ENCODE data around the gene PPP2R5E. TPM values are rescaled to one million over a fixed set of nuclear protein-coding genes. Genes with fewer than 3 reads are reported as not detected.

Gene PPP2R5E
- total RNA-seq, 1 experiment from 2014 or later, result 45.0 TPM

DNA sequence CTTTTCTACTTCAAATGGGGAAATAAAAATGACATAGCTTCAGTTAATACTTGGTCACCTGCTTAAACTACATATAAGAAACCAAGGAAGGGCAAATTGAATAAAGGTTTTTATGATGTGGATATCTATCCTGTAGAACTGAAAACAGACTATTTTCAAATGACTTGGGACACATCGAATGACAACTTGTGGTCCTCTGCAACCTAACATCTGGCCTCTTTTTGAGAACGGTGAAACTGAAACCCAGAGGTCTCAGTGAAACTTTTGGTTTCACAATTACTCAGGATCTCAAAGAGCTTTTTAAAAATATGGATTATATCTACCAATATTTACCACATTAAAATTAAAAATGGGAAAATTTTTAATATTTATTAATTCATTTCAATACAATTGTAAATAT lies 65.2 kb downstream of the PPP2R5E start:
- Histone ChIP-seq H4K20me1 (ENCODE audit: insufficient read depth) (no peaks in the 10 kb centered on the region; the same call in none of the 2 replicates), H3K36me3 (ENCODE audit: control insufficient read depth in 1 of 2, insufficient read depth in 2 of 2, low read length in 2 of 2) (no peaks in the 10 kb centered on the region), H3K9me3 (ENCODE audit: control insufficient read depth in 1 of 2, insufficient read depth in 1 of 2, low read depth in 1 of 2, low read length in 2 of 2) (no peaks in the 10 kb centered on the region), H3K9me2 (ENCODE audit: insufficient read depth) (no peaks in the 10 kb centered on the region), H3K27ac (ENCODE audit: low read depth, low read length) (no peak overlapping the region), H3K79me2 (ENCODE audit: insufficient read depth, low read length) (peaks cover 81% of the 10 kb centered on the region), H3K27me3 (ENCODE audit: insufficient read depth, low read length) (no peaks in the 10 kb centered on the region), H3K4me1 (ENCODE audit: control insufficient read depth in 1 of 2, insufficient read depth in 2 of 2, low read length in 2 of 2) (peaks cover 21 to 36% of the 10 kb centered on the region in 2 experiments), H2AFZ (ENCODE audit: low read depth, low read length, poor library complexity, severe bottlenecking) (no peak overlapping the region), H3K4me3 (replicated peaks in 1 of 2; ENCODE audit: low read depth in 1 of 2, low read length in 2 of 2) (no peak overlapping the region), H3K4me2 (ENCODE audit: low read length) (no peak overlapping the region), H3K9ac (ENCODE audit: low read length) (no peak overlapping the region)
- ChIA-PET POLR2A (interaction anchor here (1.2 kb wide), 1 partner anchor 65 kb away, joined by 3 read pairs; the partner anchor contains the start of gene PPP2R5E), RAD21 (ENCODE audit: low non-redundant PET in 1 of 2, low total read pairs in 2 of 2, uncharacterized antibody in 2 of 2, unreplicated experiment in 2 of 2) (no interaction called here), CTCF (no interaction called here)
- TF ChIP-seq RAD21 (IDR thresholded peaks at IDR 0.05; ENCODE audit: low read depth), result no peak
- TF ChIP-seq, protein P1, sequence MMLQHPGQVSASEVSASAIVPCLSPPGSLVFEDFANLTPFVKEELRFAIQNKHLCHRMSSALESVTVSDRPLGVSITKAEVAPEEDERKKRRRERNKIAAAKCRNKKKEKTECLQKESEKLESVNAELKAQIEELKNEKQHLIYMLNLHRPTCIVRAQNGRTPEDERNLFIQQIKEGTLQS (IDR thresholded peaks at IDR 0.05), result no peak
- TF ChIP-seq CEBPB (IDR thresholded peaks at IDR 0.05; ENCODE audit: low read depth), result no peak
- no peak for TF ChIP-seq FOSL1 (IDR thresholded peaks at IDR 0.05; ENCODE audit: low read depth)
- no peak for TF ChIP-seq YY1 (IDR thresholded peaks at IDR 0.05; ENCODE audit: extremely low read depth, insufficient replicate concordance, low read depth, low read length)
- TF ChIP-seq SP1 (IDR thresholded peaks at IDR 0.05; ENCODE audit: low read depth), result no peak
- TF ChIP-seq EGR1 (IDR thresholded peaks at IDR 0.05; ENCODE audit: low read depth), result no peak
- TF ChIP-seq JUND (IDR thresholded peaks at IDR 0.05), result no peak
- TF ChIP-seq ZBTB33 (IDR thresholded peaks at IDR 0.05; ENCODE audit: extremely low read depth, insufficient replicate concordance, low read length), result no peak
- ATAC-seq (no peak), DNase-seq (ENCODE audit: low read depth, low spot score) (no peak)
- no TSS peak for BruUV-seq (replicated peaks)
- intact Hi-C loops (cut with micrococcal nuclease), result no loop called here
